HepG2 (cell line): ENCODE measurements around the gene CD86. TPM values are rescaled to one million over a fixed set of nuclear protein-coding genes. Genes with fewer than 3 reads are reported as not detected.

Experiments used
- ATAC-seq: fragments of 200-7000 bp; cut with Tn5 transposase; 3 replicates; pipeline ENCODE4 v1.9.1; 2020; ENCODE audit warnings: mild to moderate bottlenecking, moderate library complexity
- BruUV-seq: library from RNA; stranded (reverse); fragments of 400-500 nt; replicated peaks from 2 replicates; lab custom pipeline; 2021; lab: Mats Ljungman, UMichigan
- CTCF ChIA-PET: fragments of 300-600 bp; formaldehyde crosslinking; extraction: SDS; loops from one replicate; lab custom pipeline; 2021; ENCODE audit warnings: low total read pairs, inconsistent platforms, low intra/inter-chr PET ratio; lab: Yijun Ruan, JAX
- POLR2A ChIA-PET: fragments of 350-600 bp; sonication (Branson Sonifier 250); formaldehyde crosslinking; loops from one replicate; lab custom pipeline; 2020; ENCODE audit warnings: antibody characterized with exemption, inconsistent platforms; lab: Yijun Ruan, JAX
- DNase-seq: peaks from one replicate; pipeline ENCODE4 v3.0.0-alpha.2; 2015; ENCODE audit warnings: low spot score
- FAIRE-seq: peaks from 3 replicates; lab custom pipeline; 2011; peaks lifted over from hg19 to GRCh38; lab: Jason Lieb, UNC
- H2AFZ ChIP-seq: one replicate; pipeline ENCODE4 v1.6.1; 2011; ENCODE audit warnings: low read length, inconsistent platforms
- H3K27ac ChIP-seq: fragments of 300-600 bp; 3 replicates; pipeline ENCODE4 v1.8.0; 2011; ENCODE audit warnings: mixed run types, mild to moderate bottlenecking, mixed read lengths, low read length, inconsistent platforms; ENCODE audit not compliant: insufficient read depth; ENCODE audit errors: extremely low read length
- H3K27me3 ChIP-seq, 2 experiments: fragments of 200-600 bp in 1 of 2; 2 replicates in 1 of 2; 3 replicates in 1 of 2; pipeline versions ENCODE4 v1.6.0 to v1.8.0; 2011; ENCODE audit warnings: low read length in 2 of 2, mild to moderate bottlenecking in 2 of 2, moderate library complexity in 2 of 2, inconsistent platforms in 1 of 2; ENCODE audit not compliant: insufficient read depth in 2 of 2, control insufficient read depth in 1 of 2
- H3K36me3 ChIP-seq, 2 experiments: fragments of 200-600 bp in 1 of 2; replicated peaks in 1 of 2; 2 replicates in 1 of 2; 3 replicates in 1 of 2; pipeline versions ENCODE4 v1.5.1 to v1.8.0; 2011; ENCODE audit warnings: low read length in 2 of 2, inconsistent platforms in 1 of 2; ENCODE audit not compliant: insufficient read depth in 2 of 2, control insufficient read depth in 1 of 2
- H3K4me1 ChIP-seq: 2 replicates; pipeline ENCODE4 v1.5.1; 2012; ENCODE audit warnings: low read length, inconsistent platforms; ENCODE audit not compliant: insufficient read depth
- H3K4me2 ChIP-seq: 2 replicates; pipeline ENCODE4 v1.6.0; 2011; ENCODE audit warnings: low read depth, low read length, inconsistent platforms
- H3K4me3 ChIP-seq, 3 experiments: fragments of 200-600 bp in 1 of 3; sonication (generic), shearing (Covaris generic) in 1 of 3; replicated peaks in 1 of 3; 2 replicates each; pipeline ENCODE4 v1.5.1; 2011 to 2016; ENCODE audit warnings: low read length in 3 of 3, inconsistent platforms in 2 of 3, low read depth in 2 of 3, mild to moderate bottlenecking in 2 of 3, control low read depth in 1 of 3, mixed read lengths in 1 of 3; ENCODE audit not compliant: insufficient read depth in 1 of 3
- H3K79me2 ChIP-seq: one replicate; pipeline ENCODE4 v1.6.1; 2011; ENCODE audit warnings: low read length, inconsistent platforms; ENCODE audit not compliant: insufficient read depth
- H3K9ac ChIP-seq: 2 replicates; pipeline ENCODE4 v1.6.0; 2011; ENCODE audit warnings: mild to moderate bottlenecking, low read depth, low read length, inconsistent platforms; ENCODE audit not compliant: insufficient read depth
- H3K9me3 ChIP-seq: 2 replicates; pipeline ENCODE4 v1.5.1; 2012; ENCODE audit warnings: mild to moderate bottlenecking, low read length
- H4K20me1 ChIP-seq: 2 replicates; pipeline ENCODE4 v1.6.0; 2011; ENCODE audit warnings: inconsistent platforms, mild to moderate bottlenecking, low read length, moderate library complexity; ENCODE audit not compliant: insufficient read depth
- ATM ChIP-seq: fragments of 450-650 bp; IDR thresholded peaks from 2 replicates; pipeline ENCODE4 v1.7.1; 2017; ENCODE audit warnings: mild to moderate bottlenecking, borderline replicate concordance
- BRCA1 ChIP-seq: sonication (generic); formaldehyde crosslinking; IDR thresholded peaks from 2 replicates; pipeline ENCODE4 v1.4.0; 2020; ENCODE audit warnings: missing genetic modification reagents
- CBX2 ChIP-seq, 2 experiments: fragments of 200-600 bp in 1 of 2; sonication (generic); formaldehyde crosslinking in 1 of 2; IDR thresholded peaks; 2 replicates each; pipeline versions ENCODE4 v1.7.0 to v1.8.1; 2018 to 2022; ENCODE audit warnings: low read depth in 2 of 2, low read length in 1 of 2, mild to moderate bottlenecking in 1 of 2, missing genetic modification reagents in 1 of 2
- MAF1 ChIP-seq: sonication (generic); formaldehyde crosslinking; IDR thresholded peaks from 2 replicates; pipeline ENCODE4 v1.5.0; 2020; ENCODE audit warnings: missing genetic modification reagents, borderline replicate concordance
- MAFG ChIP-seq: sonication (generic); formaldehyde crosslinking; IDR thresholded peaks from 2 replicates; pipeline ENCODE4 v1.5.1; 2020; ENCODE audit warnings: mild to moderate bottlenecking, missing genetic modification reagents
- NR3C1 ChIP-seq: sonication (generic); formaldehyde crosslinking; IDR thresholded peaks from 2 replicates; pipeline ENCODE4 v1.4.0; 2020; ENCODE audit warnings: missing genetic modification reagents
- TAF1 ChIP-seq: sonication (generic); formaldehyde crosslinking; IDR thresholded peaks from 2 replicates; pipeline ENCODE4 v1.4.0; 2020; ENCODE audit warnings: missing genetic modification reagents
- U2AF1 ChIP-seq: fragments of 200-400 bp; formaldehyde crosslinking; optimal IDR thresholded peaks from 2 replicates; pipeline ENCODE3; 2017; ENCODE audit warnings: mild to moderate bottlenecking, low read depth, low read length
- U2AF2 ChIP-seq: fragments of 200-400 bp; formaldehyde crosslinking; IDR thresholded peaks from 2 replicates; pipeline ENCODE4 v1.6.1; 2017; ENCODE audit warnings: low read depth, mild to moderate bottlenecking, low read length
- ZMYM2 ChIP-seq: sonication (generic); formaldehyde crosslinking; IDR thresholded peaks from 2 replicates; pipeline ENCODE4 v1.8.0; 2022; ENCODE audit warnings: mild to moderate bottlenecking, missing genetic modification reagents
- ZNF775 ChIP-seq: sonication (generic); formaldehyde crosslinking; IDR thresholded peaks from 2 replicates; pipeline ENCODE4 v1.4.0; 2020; ENCODE audit warnings: missing genetic modification reagents, mild to moderate bottlenecking, moderate library complexity, borderline replicate concordance
- WGBS: methylation state at CpG from one replicate; pipeline ENCODE4 v1.1.6; 2017; ENCODE audit warnings: low lambda C conversion rate; 5-methylcytosine and 5-hydroxymethylcytosine counted together
- in situ Hi-C: cut with HindIII; loops from 2 replicates; pipeline ENCODE4 v1.10.0; 2017; ENCODE audit warnings: low pct_unique_long_range_greater_than_20kb; ENCODE audit not compliant: extremely low pct_ligation_motif_present
- intact Hi-C: fragments of 100-400 bp; cut with micrococcal nuclease; formaldehyde crosslinking; loops from one replicate; pipeline ENCODE4 v1.10.0; 2022; ENCODE audit not compliant: unreplicated experiment
- polyA plus RNA-seq, 8 experiments: library from polyadenylated mRNA; depleted of rRNA in 3 of 8; stranded (reverse) in 7 of 8; unstranded in 1 of 8; fragments of >200 nt; fragmentation: Illumina TruSeq in 4 of 8; extraction: Trizol in 4 of 8; gene quantifications; 2 replicates each; pipeline versions ENCODE4 v1.2.1 to v1.2.3, GENCODE V29; 2011 to 2016; ENCODE audit warnings: low read depth in 4 of 8, missing spikeins in 1 of 8, mixed read lengths in 1 of 8; ENCODE audit not compliant: insufficient read depth in 1 of 8
- total RNA-seq, 5 experiments: library from RNA; depleted of rRNA; stranded (reverse); fragments of >200 nt; fragmentation: Illumina TruSeq; extraction: Trizol; gene quantifications; 2 replicates each; pipeline ENCODE4 v1.2.3, GENCODE V29; 2016; ENCODE audit warnings: low read depth in 1 of 5
- TF ChIP-seq, protein P1 (sequence below): sonication (generic); formaldehyde crosslinking; IDR thresholded peaks from 2 replicates; pipeline ENCODE4 v1.5.1; 2020; ENCODE audit warnings: mild to moderate bottlenecking, missing genetic modification reagents, moderate library complexity
- TF ChIP-seq, protein P2 (sequence below): sonication (generic); formaldehyde crosslinking; IDR thresholded peaks from 2 replicates; pipeline ENCODE4 v1.5.1; 2020; ENCODE audit warnings: missing genetic modification reagents, mild to moderate bottlenecking, borderline replicate concordance

CD86 gene
- total and polyA plus RNA-seq, 2 of the 13 experiments (the other 11 are each of a cell fraction or from before 2014, with no cell fraction given): not detected

DNA sequence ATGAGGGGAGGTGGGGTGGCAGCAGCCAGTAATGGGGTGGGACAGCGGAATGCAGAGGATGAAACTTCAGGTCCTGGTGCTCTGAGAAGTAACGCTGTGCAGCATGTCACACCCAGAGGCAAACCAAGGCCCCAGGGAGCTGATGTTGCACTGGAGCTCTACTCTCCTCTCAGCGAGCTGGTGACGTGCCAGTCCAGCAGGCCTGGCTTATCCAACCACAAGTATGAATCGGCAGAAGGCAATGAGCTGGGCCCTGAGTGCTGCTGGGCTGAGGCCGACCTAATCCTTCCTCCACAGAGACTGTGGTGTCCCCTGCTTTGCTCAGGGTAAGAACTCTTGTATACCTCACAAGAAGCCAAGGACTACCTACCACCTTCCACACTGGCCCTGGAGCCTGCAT lies 30.5 kb downstream of the CD86 start:
- ChIA-PET POLR2A (no interaction called here), CTCF (no interaction called here)
- ATAC-seq: no peak
- H3K9ac ChIP-seq: no peak overlapping the region
- no peaks in the 10 kb centered on the region for H3K9me3 ChIP-seq
- H3K36me3 ChIP-seq: no peaks in the 10 kb centered on the region
- DNase-seq: no peak
- intact Hi-C loops: no loop called here
- H3K27ac ChIP-seq: no peak overlapping the region
- no peak overlapping the region for H3K4me2 ChIP-seq
- no peak for TF ChIP-seq BRCA1
- no peak for TF ChIP-seq U2AF2
- TF ChIP-seq, protein P1, sequence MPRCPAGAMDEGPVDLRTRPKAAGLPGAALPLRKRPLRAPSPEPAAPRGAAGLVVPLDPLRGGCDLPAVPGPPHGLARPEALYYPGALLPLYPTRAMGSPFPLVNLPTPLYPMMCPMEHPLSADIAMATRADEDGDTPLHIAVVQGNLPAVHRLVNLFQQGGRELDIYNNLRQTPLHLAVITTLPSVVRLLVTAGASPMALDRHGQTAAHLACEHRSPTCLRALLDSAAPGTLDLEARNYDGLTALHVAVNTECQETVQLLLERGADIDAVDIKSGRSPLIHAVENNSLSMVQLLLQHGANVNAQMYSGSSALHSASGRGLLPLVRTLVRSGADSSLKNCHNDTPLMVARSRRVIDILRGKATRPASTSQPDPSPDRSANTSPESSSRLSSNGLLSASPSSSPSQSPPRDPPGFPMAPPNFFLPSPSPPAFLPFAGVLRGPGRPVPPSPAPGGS (CRISPR knock-in tag): no peak
- TF ChIP-seq TAF1 (CRISPR knock-in tag): no peak
- no peak for TF ChIP-seq ZNF775 (CRISPR knock-in tag)
- no peak for TF ChIP-seq U2AF1
- no peak for TF ChIP-seq ZMYM2
- TF ChIP-seq ATM: no peak
- TF ChIP-seq MAF1: no peak
- no peak for TF ChIP-seq NR3C1 (CRISPR knock-in tag)
- TF ChIP-seq, protein P2, sequence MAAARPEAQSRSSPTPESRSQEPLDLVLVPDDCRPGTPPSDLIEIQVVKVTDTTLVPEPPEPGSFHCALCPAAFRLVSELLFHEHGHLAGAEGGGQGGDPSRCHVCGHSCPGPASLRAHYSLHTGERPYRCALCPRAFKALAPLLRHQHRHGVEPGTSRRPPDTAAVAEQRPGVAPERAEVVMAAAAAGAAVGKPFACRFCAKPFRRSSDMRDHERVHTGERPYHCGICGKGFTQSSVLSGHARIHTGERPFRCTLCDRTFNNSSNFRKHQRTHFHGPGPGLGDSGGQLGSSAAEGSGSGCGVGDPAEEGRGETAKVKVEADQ (CRISPR knock-in tag): no peak
- TF ChIP-seq CBX2 (IDR thresholded peaks at IDR 0.05; ENCODE audit: low read depth, low read length): no peak
- TF ChIP-seq CBX2 (CRISPR knock-in tag; IDR thresholded peaks at IDR 0.05; ENCODE audit: low read depth): no peak
- no peak for TF ChIP-seq MAFG (CRISPR knock-in tag)
- H2AFZ ChIP-seq: no peak overlapping the region
- no peak overlapping the region for H3K4me3 ChIP-seq
- in situ Hi-C loops: no loop called here
- no peaks in the 10 kb centered on the region for H4K20me1 ChIP-seq
- no peaks in the 10 kb centered on the region for H3K4me1 ChIP-seq
- no peak for FAIRE-seq
- BruUV-seq: no TSS peak
- H3K27me3 ChIP-seq: peaks cover 0 to 19% of the 10 kb centered on the region in 2 experiments; a peak in 2 of 5 replicates
- WGBS: 14% methylated on average over 2 of the region's 6 CpGs
- H3K79me2 ChIP-seq: no peaks in the 10 kb centered on the region
